Spinal cord (tissue), 10 donors: ENCODE data around the gene M1AP. TPM values are rescaled to one million over a fixed set of nuclear protein-coding genes. Genes with fewer than 3 reads are reported as not detected.

ENCODE experiments used
- DNase-seq, 6 donors: peaks; one replicate each; pipeline versions ENCODE4 v3.0.0 to v3.0.0-alpha.2; 2013 to 2015; ENCODE audit warnings: low spot score in 6 of 6, low read depth in 4 of 6
- H3K27ac ChIP-seq: one replicate; pipeline ENCODE4 v1.5.1; 2013; ENCODE audit warnings: low read depth, low read length, control low read depth
- H3K27me3 ChIP-seq: one replicate; pipeline ENCODE4 v1.6.1; 2013; ENCODE audit warnings: low read length; ENCODE audit not compliant: control insufficient read depth, insufficient read depth
- H3K36me3 ChIP-seq: one replicate; pipeline ENCODE4 v1.6.1; 2013; ENCODE audit warnings: low read length; ENCODE audit not compliant: control insufficient read depth, insufficient read depth
- H3K4me1 ChIP-seq: one replicate; pipeline ENCODE4 v1.6.1; 2013; ENCODE audit warnings: low read length; ENCODE audit not compliant: control insufficient read depth, insufficient read depth
- H3K4me3 ChIP-seq: one replicate; pipeline ENCODE4 v1.5.1; 2013; ENCODE audit warnings: low read depth, low read length, control low read depth
- H3K9me3 ChIP-seq: one replicate; pipeline ENCODE4 v1.6.1; 2013; ENCODE audit warnings: low read length; ENCODE audit not compliant: control insufficient read depth, insufficient read depth
- WGBS: methylation state at CpG from one replicate; pipeline ENCODE4 v1.1.5; 2013; ENCODE audit warnings: missing lambda C conversion rate; ENCODE audit not compliant: insufficient coverage; 5-methylcytosine and 5-hydroxymethylcytosine counted together
- polyA plus RNA-seq, 2 donors: library from polyadenylated mRNA; unstranded; fragments of 120-200 nt; gene quantifications; one replicate each; pipeline ENCODE4 v1.2.1, GENCODE V29; 2013; ENCODE audit not compliant: insufficient read length in 2 of 2
- total RNA-seq, 2 donors: library from RNA; depleted of rRNA in 1 of 2; stranded (reverse); fragments of 120-200 nt in 1 of 2; fragments of >200 nt in 1 of 2; gene quantifications; one replicate each; pipeline versions ENCODE4 v1.2.3 to v1.2.4, GENCODE V29; 2013 to 2014
- donor health status: healthy.

M1AP gene
- total and polyA plus RNA-seq, 4 donors, result 0.33 to 1.3 (median 0.89) TPM

DNA sequence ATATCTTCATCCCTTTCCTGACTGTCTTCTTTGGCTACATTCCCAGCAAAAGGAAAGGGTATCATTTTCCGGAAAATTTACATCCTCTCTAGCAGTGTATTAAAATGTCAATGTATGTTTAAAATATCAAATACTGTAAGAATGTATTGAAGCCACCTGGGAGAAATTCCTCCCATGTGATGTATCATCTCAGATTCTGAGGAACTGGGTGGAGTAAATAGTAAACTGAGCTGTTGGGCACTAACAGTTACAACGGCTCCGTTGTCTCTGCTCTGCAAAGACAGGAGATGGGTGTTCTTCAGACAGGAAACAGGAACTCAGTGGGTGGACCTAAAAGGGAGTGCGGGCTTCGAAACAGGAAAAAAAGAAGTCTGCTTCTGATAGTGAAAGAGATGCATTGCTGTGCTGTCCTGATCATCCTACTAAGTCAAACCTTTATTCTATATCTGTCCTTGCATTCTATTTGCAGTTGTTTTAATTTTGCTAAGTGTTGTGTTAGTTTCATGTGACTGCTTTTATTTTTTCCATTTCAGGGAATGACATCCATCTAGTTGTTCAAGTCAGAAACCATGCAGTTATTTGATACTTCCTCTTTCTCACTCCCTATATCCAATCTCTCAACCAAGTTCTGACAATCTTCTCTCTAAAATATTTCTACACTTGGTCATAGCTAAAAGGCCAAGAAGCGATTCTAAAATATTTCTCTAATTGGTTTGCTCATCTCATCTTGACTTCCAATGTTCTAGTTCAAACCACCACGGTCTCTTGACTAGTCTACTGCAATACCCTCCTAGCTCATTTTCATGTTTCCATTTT lies 74.2 kb downstream of the M1AP start:
- WGBS, result 65% methylated on average over 3 of the region's 7 CpGs
- no peak for DNase-seq
- no peak overlapping the region for H3K27ac ChIP-seq

DNA sequence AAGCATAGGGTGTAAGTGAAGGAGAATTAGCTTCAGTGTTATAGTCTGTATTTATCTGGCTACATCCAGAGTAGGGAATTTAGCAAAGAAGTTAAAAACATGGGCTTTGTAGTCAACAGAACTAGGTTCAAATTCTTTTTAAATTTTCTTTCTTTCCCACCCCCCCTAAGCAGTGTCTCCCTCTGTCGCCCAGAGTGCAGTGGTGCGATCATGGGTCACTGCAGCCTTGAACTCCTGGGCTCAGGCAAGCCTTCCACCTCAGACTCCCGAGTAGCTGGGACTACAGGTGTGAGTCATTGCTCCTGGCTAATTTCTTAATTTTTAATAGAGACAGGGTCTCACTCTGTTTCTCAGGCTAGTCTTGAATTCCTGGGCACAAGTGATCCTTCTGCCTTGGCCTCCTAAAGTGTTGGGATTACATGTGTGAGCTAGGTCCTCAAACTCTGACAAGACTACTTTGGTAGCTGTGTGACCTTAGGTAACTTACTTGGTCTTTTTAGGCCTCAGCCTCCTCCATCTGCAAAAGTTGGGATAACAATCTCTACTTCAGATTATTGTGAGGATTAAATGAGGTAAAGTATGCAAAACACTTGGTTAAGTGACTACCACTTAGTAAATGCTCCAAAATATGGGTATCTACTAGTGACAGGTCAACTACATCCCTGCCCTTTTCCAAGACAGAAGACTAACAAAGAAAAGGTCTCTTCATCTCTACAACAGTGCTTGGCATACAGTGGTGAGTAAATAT lies 75.8 kb downstream of the M1AP start:
- Histone ChIP-seq H3K27me3 (no peaks in the 10 kb centered on the region), H3K9me3 (no peaks in the 10 kb centered on the region), H3K36me3 (no peaks in the 10 kb centered on the region), H3K27ac (no peak overlapping the region), H3K4me3 (no peak overlapping the region), H3K4me1 (no peaks in the 10 kb centered on the region)
- no peak for DNase-seq
- WGBS, result 62% methylated on average over 3 of the region's 3 CpGs

More for the DNA sequence above, 74.2 kb downstream of the M1AP start:
- Histone ChIP-seq H3K27me3 (no peaks in the 10 kb centered on the region), H3K4me1 (no peaks in the 10 kb centered on the region), H3K36me3 (no peaks in the 10 kb centered on the region), H3K4me3 (no peak overlapping the region), H3K9me3 (no peaks in the 10 kb centered on the region)

DNA sequence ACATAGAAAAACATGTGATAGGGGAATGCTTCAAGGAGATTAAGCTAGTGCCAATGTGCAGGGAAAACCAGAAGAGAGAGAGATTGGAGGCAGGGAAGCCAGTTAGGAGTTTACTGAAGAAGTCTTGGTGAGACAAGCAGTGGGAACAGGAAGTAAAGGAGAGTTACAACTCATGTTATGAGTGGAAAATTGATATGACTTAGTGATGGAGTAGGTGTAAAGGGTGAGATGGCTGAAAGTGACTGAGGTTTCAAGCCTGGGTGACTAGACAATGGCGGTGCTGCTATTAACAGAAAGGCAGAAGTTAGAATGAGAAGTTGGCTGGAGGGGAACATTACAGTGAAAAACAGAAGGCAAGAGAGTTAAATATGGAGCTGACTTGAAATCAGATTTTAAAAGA lies 77.1 kb downstream of the M1AP start:
- Histone ChIP-seq H3K36me3 (no peaks in the 10 kb centered on the region), H3K27ac (no peak overlapping the region), H3K4me3 (no peak overlapping the region), H3K9me3 (no peaks in the 10 kb centered on the region), H3K4me1 (no peaks in the 10 kb centered on the region), H3K27me3 (no peaks in the 10 kb centered on the region)
- 80% methylated on average over 1 of the region's 1 CpG for WGBS
- no peak for DNase-seq

DNA sequence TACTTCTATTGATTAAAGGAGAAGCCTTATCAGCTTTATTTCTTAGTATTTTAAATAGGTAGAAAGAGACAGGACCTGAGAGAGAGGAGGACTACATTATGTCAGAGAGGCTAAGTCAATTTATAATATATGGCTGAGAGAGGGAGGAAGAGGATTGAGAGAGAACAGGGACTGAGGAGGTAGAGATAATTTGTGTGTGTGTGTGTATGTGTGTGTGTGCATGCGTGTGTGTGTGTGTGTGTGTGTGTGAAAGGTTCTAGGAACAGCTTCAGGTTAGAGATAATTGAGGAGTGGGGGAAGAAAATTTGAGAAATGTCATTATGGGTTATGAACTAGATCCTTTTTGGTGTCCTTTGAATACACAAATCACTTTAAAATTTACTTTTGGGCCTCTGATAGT lies 78.4 kb downstream of the M1AP start:
- H3K4me1 ChIP-seq, result no peaks in the 10 kb centered on the region
- H3K36me3 ChIP-seq, result no peaks in the 10 kb centered on the region
- H3K4me3 ChIP-seq, result no peak overlapping the region
- no peaks in the 10 kb centered on the region for H3K27me3 ChIP-seq
- no peaks in the 10 kb centered on the region for H3K9me3 ChIP-seq
- no peak overlapping the region for H3K27ac ChIP-seq
- DNase-seq, result no peak
- WGBS, result 80% methylated on average over 1 of the region's 1 CpG

DNA sequence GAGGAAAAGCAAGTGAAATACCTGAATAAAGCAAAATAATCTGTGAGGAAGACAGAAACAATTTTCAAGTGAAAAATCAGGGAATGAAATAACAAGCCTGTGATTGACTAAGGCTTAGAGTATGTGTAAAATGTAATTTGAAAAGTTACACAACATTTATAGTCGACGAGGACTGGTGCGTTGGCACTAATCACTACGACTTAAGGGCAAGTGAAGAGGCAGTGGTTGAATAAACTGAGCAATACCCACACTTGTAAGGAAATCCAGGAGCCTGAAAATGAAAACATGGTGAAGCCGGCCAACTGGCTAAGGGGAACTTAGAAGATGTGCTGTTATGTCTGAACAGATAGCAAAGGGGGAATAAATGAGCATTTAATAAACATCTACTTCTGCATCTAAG lies 80.2 kb downstream of the M1AP start:
- no CpG with 5 or more reads among the region's 5 CpGs for WGBS
- H3K27ac ChIP-seq, result no peak overlapping the region
- DNase-seq, result no peak

DNA sequence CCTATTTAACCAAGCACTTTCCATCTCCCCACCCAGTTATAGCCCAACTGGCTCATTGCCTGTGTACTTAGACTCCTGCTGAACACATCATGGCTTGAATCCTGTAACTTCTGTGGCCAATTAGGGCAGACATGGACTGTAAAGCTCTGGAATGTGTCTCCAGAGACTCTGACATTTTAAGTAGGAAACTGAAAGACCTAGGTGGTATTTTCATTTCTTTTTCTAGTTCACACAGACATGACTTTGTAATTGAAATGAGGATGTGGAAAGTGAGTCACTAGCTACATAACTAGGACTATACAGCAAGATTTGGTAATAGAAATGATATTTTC lies 81.4 kb downstream of the M1AP start:
- Histone ChIP-seq H3K36me3 (no peaks in the 10 kb centered on the region), H3K4me1 (no peaks in the 10 kb centered on the region), H3K27ac (no peak overlapping the region), H3K27me3 (peaks cover 12% of the 10 kb centered on the region), H3K9me3 (no peaks in the 10 kb centered on the region), H3K4me3 (no peak overlapping the region)
- DNase-seq, result peak in 1 of 6 donors; percentile 65

More for the DNA sequence above, 80.2 kb downstream of the M1AP start:
- peaks cover 6% of the 10 kb centered on the region for H3K27me3 ChIP-seq
- H3K4me3 ChIP-seq, result no peak overlapping the region
- H3K36me3 ChIP-seq, result no peaks in the 10 kb centered on the region
- H3K9me3 ChIP-seq, result no peaks in the 10 kb centered on the region
- no peaks in the 10 kb centered on the region for H3K4me1 ChIP-seq

DNA sequence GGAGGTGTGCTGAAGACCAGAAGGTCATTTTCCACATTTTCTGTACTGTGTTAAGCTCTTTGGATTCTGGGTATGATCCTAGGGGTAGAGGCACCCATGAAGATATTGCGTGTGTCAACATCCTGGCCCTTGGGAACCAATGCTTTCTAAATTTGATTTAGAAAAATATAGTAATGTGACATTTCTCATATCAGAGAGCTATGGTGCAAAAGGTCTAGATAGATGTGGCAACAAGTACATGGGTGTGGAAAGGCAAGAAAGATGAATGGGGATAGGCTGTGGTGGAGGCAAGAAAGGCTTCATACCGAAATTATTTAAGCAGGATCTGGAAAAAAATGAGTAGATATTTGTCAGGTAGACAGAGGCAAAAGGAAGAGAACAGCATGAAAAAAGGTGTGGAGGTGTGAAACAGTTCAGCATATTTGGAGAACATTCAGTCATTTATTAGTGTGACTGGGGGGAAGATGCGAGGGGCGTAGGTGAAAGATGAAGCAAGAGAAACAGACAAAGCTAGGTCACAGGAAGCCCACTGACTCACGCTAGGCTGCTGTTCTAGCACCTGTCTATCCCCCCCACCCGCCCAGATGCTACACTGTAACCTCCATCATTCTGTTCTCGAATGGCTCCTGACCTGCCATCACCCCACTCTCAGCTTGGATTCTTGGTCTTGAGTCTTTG lies 81.9 kb downstream of the M1AP start:
- 91% methylated on average over 4 of the region's 7 CpGs for WGBS

DNA sequence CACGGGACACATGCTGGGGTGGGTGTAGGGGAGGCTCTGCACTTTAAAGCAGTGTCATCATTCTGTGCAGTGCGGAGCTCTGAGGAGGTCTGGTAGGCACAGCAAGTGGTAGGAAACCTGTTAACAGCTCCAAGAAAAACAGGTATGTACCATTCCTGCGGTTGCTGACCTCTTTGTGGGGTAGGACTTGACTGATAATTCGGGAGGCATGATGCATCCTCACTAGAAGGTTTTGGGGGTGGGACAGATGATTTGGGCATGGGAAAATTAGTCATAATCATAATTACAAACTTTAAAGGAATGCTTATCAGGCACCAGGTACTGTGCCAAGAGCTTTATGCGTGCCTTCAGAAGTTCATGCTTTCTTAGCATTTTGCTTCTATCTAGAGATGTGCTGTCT lies 83.9 kb downstream of the M1AP start:
- H3K36me3 ChIP-seq, result no peaks in the 10 kb centered on the region
- 80% methylated on average over 3 of the region's 5 CpGs for WGBS
- H3K27me3 ChIP-seq, result peaks cover 28% of the 10 kb centered on the region
- no peak for DNase-seq
- H3K4me1 ChIP-seq, result no peaks in the 10 kb centered on the region
- H3K4me3 ChIP-seq, result no peak overlapping the region
- no peaks in the 10 kb centered on the region for H3K9me3 ChIP-seq
- no peak overlapping the region for H3K27ac ChIP-seq

More for the DNA sequence above, 81.9 kb downstream of the M1AP start:
- Histone ChIP-seq H3K27ac (no peak overlapping the region), H3K27me3 (peaks cover 15% of the 10 kb centered on the region), H3K4me1 (no peaks in the 10 kb centered on the region), H3K36me3 (no peaks in the 10 kb centered on the region), H3K9me3 (no peaks in the 10 kb centered on the region), H3K4me3 (no peak overlapping the region)
- DNase-seq, result no peak

DNA sequence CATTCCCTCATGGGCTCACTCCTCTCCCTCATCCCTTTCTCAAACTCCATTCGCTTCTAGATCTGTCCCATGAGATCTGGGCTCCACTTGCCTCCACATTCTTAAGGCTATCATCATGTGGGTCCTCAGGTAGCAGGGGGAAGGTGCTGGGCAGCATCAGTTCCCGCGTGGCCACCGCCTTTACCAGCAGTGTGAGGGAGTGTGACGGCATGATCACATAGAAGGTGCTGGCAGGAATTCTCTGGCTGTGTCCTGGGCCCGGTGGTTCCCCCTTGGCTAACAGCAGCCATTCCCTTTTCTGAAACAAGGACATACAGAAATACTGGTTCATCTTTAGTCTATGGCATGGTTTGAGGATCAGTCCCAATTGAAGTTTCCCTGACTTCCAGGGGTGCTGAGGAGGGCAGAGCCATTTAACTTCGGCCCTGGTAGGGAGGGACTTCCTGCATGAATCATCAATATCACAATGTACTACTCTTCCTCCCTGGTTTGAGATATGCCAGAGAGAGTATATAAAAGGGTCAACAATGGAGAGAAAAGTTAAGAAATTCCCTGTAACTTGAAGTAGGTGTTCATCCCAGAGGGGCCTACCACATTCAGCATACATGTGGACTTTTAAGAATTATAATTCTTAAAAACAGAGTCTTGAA lies 85.9 kb downstream of the M1AP start:
- H3K9me3 ChIP-seq, result no peaks in the 10 kb centered on the region
- H3K4me3 ChIP-seq, result no peak overlapping the region
- DNase-seq, result no peak
- H3K36me3 ChIP-seq, result no peaks in the 10 kb centered on the region
- H3K4me1 ChIP-seq, result no peaks in the 10 kb centered on the region
- peaks cover 28% of the 10 kb centered on the region for H3K27me3 ChIP-seq
- whole genome bisulfite sequencing, result 78% methylated on average over 4 of the region's 7 CpGs
- no peak overlapping the region for H3K27ac ChIP-seq
